Right lobe of liver (tissue), 6 donors: ENCODE results near the gene STPG4. TPM values are rescaled to one million over a fixed set of nuclear protein-coding genes. Genes with fewer than 3 reads are reported as not detected.

Source experiments
- ATAC-seq, 4 donors: fragments of 200-7000 bp; cut with Tn5 transposase; one replicate each; pipeline ENCODE4 v1.9.1; 2020; ENCODE audit warnings: mild to moderate bottlenecking in 4 of 4, moderate library complexity in 4 of 4
- DNase-seq, 3 donors: peaks; one replicate each; pipeline ENCODE4 v3.0.0-alpha.2; 2020
- H3K27ac ChIP-seq, 3 donors: fragments of 200-600 bp; one replicate each; pipeline ENCODE4 v1.8.0; 2022
- H3K27me3 ChIP-seq, 2 donors: fragments of 200-600 bp; one replicate each; pipeline ENCODE4 v1.8.0; 2022
- H3K36me3 ChIP-seq, 4 donors: fragments of 200-600 bp; sonication (generic) in 1 of 4; one replicate each; pipeline versions ENCODE4 v1.5.1 to v1.8.0; 2017 to 2022; ENCODE audit warnings: control low read depth in 1 of 4
- H3K4me1 ChIP-seq, 4 donors: fragments of 200-600 bp; sonication (generic) in 1 of 4; one replicate each; pipeline versions ENCODE4 v1.5.1 to v1.8.0; 2017 to 2022; ENCODE audit warnings: control low read depth in 1 of 4
- H3K4me3 ChIP-seq, 3 donors: fragments of 200-600 bp; one replicate each; pipeline ENCODE4 v1.8.0; 2022
- H3K9me3 ChIP-seq, 4 donors: fragments of 200-600 bp; sonication (generic) in 1 of 4; one replicate each; pipeline versions ENCODE4 v1.5.1 to v1.8.0; 2017 to 2022; ENCODE audit warnings: control low read depth in 1 of 4
- POLR2A ChIP-seq: fragments of 450-650 bp; IDR thresholded peaks from one replicate; pipeline ENCODE4 v1.6.1; 2017; ENCODE audit warnings: antibody characterized with exemption, mild to moderate bottlenecking
- WGBS: methylation state at CpG from one replicate; pipeline ENCODE4 v1.1.6; 2018; ENCODE audit warnings: low coverage, low lambda C conversion rate; ENCODE audit not compliant: insufficient coverage; ENCODE audit errors: missing lambda C conversion rate; 5-methylcytosine and 5-hydroxymethylcytosine counted together
- intact Hi-C, 2 donors: fragments of 100-400 bp; cut with DNase I; formaldehyde crosslinking; loops; one replicate each; pipeline versions ENCODE4 v1.11.2 to v1.14.1; 2022
- total RNA-seq, 6 experiments: library from RNA; depleted of rRNA in 2 of 6; stranded (reverse); fragments of >200 nt in 2 of 6; fragmentation: NEBNext Ultra II Directional in 3 of 6; extraction: Animal tissue kit (Norgen Biotek cat#: 25700) in 3 of 6; gene quantifications; one replicate each; pipeline versions ENCODE4 v1.1.0 to v1.2.4, GENCODE V29; 2016 to 2023
- TF ChIP-seq, protein P1 (sequence below), 4 donors: fragments of 200-600 bp in 3 of 4; fragments of 450-650 bp in 1 of 4; IDR thresholded peaks; one replicate each; pipeline versions ENCODE4 v1.5.1 to v1.8.0; 2016 to 2022; ENCODE audit warnings: antibody characterized with exemption in 4 of 4, mild to moderate bottlenecking in 2 of 4
- donor health status: DM: no; HTN: yes; CAD: no.
- donor health status: DM: no; HTN: no; CAD: no.
- donor health status: DM: no; HTN: no; CAD: no.
- donor health status: DM: no; HTN: yes; CAD: no.
- donor health status: DM: no; HTN: yes; CAD: no.

The STPG4 gene
- total RNA-seq, 6 experiments from 2014 or later = not detected

DNA sequence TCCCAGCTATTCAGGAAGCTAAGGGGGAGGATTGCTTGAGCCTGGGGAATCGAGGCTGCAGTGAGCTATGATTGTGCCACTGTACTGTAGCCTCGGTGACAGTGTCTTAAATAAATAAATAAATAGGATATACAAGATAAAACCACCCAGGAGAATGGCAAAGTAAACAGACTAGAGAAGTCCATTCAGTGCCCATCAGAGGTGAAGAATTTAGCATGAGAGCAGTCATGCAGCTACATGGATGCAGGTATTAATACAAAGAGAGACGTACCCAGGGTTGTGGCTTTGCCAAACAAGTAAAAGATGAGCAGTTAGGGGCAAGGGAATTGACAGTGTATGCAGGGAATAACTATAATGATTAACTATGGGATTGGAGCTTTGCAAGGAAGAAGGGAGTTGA lies 8.1 kb downstream of the STPG4 start:
- Histone ChIP-seq H3K36me3 (peaks cover 0 to 11% (median 2%) of the 10 kb centered on the region in 4 donors), H3K9me3 (no peaks in the 10 kb centered on the region), H3K4me3 (no peak overlapping the region), H3K27ac (no peak overlapping the region), H3K27me3 (no peaks in the 10 kb centered on the region), H3K4me1 (no peaks in the 10 kb centered on the region)
- ATAC-seq (no peak), DNase-seq (no peak)
- 88% methylated on average over 3 of the region's 3 CpGs for WGBS
- intact Hi-C loops = no loop called here
- no peak for TF ChIP-seq POLR2A
- TF ChIP-seq, protein P1, sequence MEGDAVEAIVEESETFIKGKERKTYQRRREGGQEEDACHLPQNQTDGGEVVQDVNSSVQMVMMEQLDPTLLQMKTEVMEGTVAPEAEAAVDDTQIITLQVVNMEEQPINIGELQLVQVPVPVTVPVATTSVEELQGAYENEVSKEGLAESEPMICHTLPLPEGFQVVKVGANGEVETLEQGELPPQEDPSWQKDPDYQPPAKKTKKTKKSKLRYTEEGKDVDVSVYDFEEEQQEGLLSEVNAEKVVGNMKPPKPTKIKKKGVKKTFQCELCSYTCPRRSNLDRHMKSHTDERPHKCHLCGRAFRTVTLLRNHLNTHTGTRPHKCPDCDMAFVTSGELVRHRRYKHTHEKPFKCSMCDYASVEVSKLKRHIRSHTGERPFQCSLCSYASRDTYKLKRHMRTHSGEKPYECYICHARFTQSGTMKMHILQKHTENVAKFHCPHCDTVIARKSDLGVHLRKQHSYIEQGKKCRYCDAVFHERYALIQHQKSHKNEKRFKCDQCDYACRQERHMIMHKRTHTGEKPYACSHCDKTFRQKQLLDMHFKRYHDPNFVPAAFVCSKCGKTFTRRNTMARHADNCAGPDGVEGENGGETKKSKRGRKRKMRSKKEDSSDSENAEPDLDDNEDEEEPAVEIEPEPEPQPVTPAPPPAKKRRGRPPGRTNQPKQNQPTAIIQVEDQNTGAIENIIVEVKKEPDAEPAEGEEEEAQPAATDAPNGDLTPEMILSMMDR (IDR thresholded peaks at IDR 0.05) = no peak

DNA sequence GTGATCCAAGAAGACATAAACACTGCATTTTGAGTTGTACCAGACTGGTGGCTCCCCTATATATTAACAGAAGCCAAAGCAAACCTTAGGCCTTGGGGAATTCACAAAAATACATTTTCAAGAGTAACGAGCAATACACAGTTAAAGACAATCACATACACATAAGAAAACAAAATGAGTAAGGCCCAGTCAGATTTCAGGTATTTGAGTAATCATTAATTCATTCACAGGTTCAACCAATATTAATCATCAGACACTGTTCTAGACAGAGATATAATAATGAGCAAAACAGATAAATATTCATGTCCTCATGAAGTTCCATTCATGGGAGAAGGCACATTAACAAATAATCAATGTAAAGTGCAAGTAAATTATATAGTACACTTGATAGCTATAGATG lies 9.6 kb downstream of the STPG4 start:
- DNase-seq = no peak
- Histone ChIP-seq H3K27ac (no peak overlapping the region), H3K4me3 (no peak overlapping the region), H3K36me3 (peaks cover 0 to 11% (median 0%) of the 10 kb centered on the region in 4 donors), H3K4me1 (no peaks in the 10 kb centered on the region), H3K9me3 (no peaks in the 10 kb centered on the region), H3K27me3 (no peaks in the 10 kb centered on the region)
- no peak for ATAC-seq
- 83% methylated on average over 1 of the region's 1 CpG for WGBS
- TF ChIP-seq, protein P1 (IDR thresholded peaks at IDR 0.05) = no peak
- TF ChIP-seq POLR2A = no peak
- intact Hi-C loops = no loop called here

DNA sequence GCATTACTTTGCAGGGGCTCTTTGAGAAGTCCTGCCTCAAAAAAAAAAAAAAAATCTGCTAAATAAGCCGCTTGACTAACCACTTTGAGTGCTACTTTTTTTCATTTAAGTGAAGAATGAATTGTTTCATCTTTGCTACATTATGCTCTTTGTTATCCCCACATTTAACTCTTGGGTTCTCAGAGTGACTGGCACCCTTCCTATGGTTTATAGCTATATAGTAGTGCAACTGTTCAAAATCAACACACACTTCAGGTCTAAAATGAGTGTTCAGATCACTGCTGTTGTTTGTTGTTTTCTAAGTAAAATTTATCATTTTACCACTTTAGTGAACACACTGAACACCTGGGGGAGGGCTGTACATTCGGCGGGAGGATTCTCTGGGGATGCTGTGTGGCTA lies 13.6 kb downstream of the STPG4 start:
- peaks cover 0 to 3% (median 0%) of the 10 kb centered on the region in 4 donors for H3K9me3 ChIP-seq
- H3K4me3 ChIP-seq = no peak overlapping the region
- ATAC-seq (no peak), DNase-seq (no peak)
- H3K4me1 ChIP-seq = no peaks in the 10 kb centered on the region
- H3K27ac ChIP-seq = no peak overlapping the region
- H3K36me3 ChIP-seq = no peaks in the 10 kb centered on the region
- 86% methylated on average over 3 of the region's 3 CpGs for WGBS
- intact Hi-C loops = no loop called here
- TF ChIP-seq, protein P1 (IDR thresholded peaks at IDR 0.05) = no peak
- no peak for TF ChIP-seq POLR2A
- no peaks in the 10 kb centered on the region for H3K27me3 ChIP-seq

DNA sequence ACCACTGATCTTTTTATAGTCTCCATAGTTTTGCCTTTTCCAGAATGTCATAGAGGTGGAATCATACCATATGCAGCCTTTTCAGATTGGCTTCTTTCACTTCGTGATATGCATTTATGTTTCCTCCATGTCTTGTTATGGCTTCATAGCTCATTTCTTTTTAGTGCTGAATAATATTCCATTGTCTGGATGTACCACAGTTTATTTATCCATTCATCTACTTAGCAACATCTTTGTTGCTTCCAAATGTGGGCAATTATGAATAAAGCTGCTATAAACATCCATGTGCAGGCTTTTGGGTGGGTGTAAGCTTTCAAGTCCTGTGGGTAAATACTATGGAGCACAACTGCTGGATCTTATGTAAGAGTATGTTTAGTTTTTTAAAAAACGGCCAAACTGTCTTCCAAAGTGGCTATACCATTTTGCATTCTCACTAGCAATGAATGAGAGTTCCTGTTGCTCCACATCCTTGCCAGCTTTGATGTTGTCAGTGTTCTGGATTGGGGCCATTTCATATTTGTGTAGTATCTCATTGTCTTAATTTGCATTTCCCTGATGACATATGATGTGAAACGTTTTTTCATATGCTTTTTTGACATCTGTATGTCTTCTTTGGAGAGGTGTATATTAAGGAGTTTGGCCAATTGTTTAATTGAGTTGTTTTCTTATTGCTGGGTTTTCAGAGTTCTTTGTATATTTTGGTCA lies 20.6 kb downstream of the STPG4 start:
- Histone ChIP-seq H3K9me3 (peaks cover 0 to 3% (median 0%) of the 10 kb centered on the region in 4 donors), H3K27me3 (no peaks in the 10 kb centered on the region), H3K27ac (no peak overlapping the region), H3K4me3 (no peak overlapping the region), H3K4me1 (no peaks in the 10 kb centered on the region), H3K36me3 (no peaks in the 10 kb centered on the region)
- DNase-seq (no peak), ATAC-seq (no peak)
- TF ChIP-seq, protein P1 (IDR thresholded peaks at IDR 0.05) = no peak
- 56% methylated on average over 3 of the region's 3 CpGs for WGBS
- intact Hi-C loops = no loop called here
